K562 (cell line): ENCODE results near the gene MAPKAPK3. TPM values are rescaled to one million over a fixed set of nuclear protein-coding genes. Genes with fewer than 3 reads are reported as not detected.

Experiments used
- CBFA2T2 ChIP-seq: fragments of 450-650 bp; conservative IDR thresholded peaks from 2 replicates; pipeline ENCODE4 v1.6.1; 2017; ENCODE audit warnings: mild to moderate bottlenecking
- CBX8 ChIP-seq: fragments of 200-600 bp; sonication (generic); IDR thresholded peaks from 2 replicates; pipeline ENCODE4 v1.6.1; 2012; ENCODE audit warnings: borderline replicate concordance, mixed run types, low read depth, mild to moderate bottlenecking, moderate library complexity, mixed read lengths, low read length, control low read depth, inconsistent platforms; ENCODE audit not compliant: poor library complexity, severe bottlenecking; ENCODE audit errors: extremely low read depth
- CUX1 ChIP-seq: fragments of 200-800 bp; sonication (Bioruptor generic); IDR thresholded peaks from 2 replicates; pipeline ENCODE4 v1.6.1; 2016; ENCODE audit warnings: missing genetic modification characterization, missing compliant biosample characterization
- DACH1 ChIP-seq: fragments of 450-650 bp; IDR thresholded peaks from 2 replicates; pipeline ENCODE4 v1.6.1; 2018; ENCODE audit not compliant: partially characterized antibody
- EGR1 ChIP-seq: fragments of 450-650 bp; conservative IDR thresholded peaks from 2 replicates; pipeline ENCODE4 v1.6.1; 2017; ENCODE audit warnings: mild to moderate bottlenecking
- FOSL1 ChIP-seq: fragments of 200-800 bp; sonication (Bioruptor generic); conservative IDR thresholded peaks from 2 replicates; pipeline ENCODE4 v1.6.1; 2016; ENCODE audit warnings: missing genetic modification characterization, missing compliant biosample characterization
- HINFP ChIP-seq: fragments of 450-650 bp; conservative IDR thresholded peaks from 2 replicates; pipeline ENCODE4 v1.6.1; 2016; ENCODE audit warnings: missing genetic modification characterization, low read depth, mild to moderate bottlenecking, control low read depth, missing compliant biosample characterization
- HIVEP1 ChIP-seq: fragments of 250-450 bp; sonication (Bioruptor Pico); IDR thresholded peaks from 2 replicates; pipeline ENCODE4 v1.4.0; 2020; ENCODE audit warnings: mild to moderate bottlenecking
- ILK ChIP-seq: fragments of 450-650 bp; IDR thresholded peaks from 2 replicates; pipeline ENCODE4 v1.6.1; 2016; ENCODE audit warnings: missing genetic modification characterization, low read depth, mild to moderate bottlenecking, missing compliant biosample characterization, moderate library complexity, borderline replicate concordance
- NRF1 ChIP-seq, 2 experiments: fragments of 450-650 bp; IDR thresholded peaks in 1 of 2; conservative IDR thresholded peaks in 1 of 2; 2 replicates each; pipeline ENCODE4 v1.6.1; 2014; ENCODE audit warnings: mild to moderate bottlenecking in 2 of 2
- STAT5B ChIP-seq: fragments of 250-450 bp; sonication (Bioruptor Pico); IDR thresholded peaks from 2 replicates; pipeline ENCODE4 v1.8.0; 2021; ENCODE audit warnings: mild to moderate bottlenecking, inconsistent platforms
- TOE1 ChIP-seq, 2 experiments: fragments of 450-650 bp in 1 of 2; sonication (generic) in 1 of 2; formaldehyde crosslinking in 1 of 2; IDR thresholded peaks; 2 replicates each; pipeline versions ENCODE4 v1.7.1 to v1.8.0; 2016 to 2022; ENCODE audit warnings: borderline replicate concordance in 2 of 2, mild to moderate bottlenecking in 2 of 2, antibody characterized with exemption in 1 of 2, inconsistent platforms in 1 of 2, low read depth in 1 of 2, missing genetic modification reagents in 1 of 2, moderate library complexity in 1 of 2
- VEZF1 ChIP-seq: fragments of 200-800 bp; sonication (Bioruptor generic); IDR thresholded peaks from 2 replicates; pipeline ENCODE4 v1.6.1; 2017; ENCODE audit warnings: missing genetic modification characterization, missing compliant biosample characterization
- YBX1 ChIP-seq: fragments of 450-650 bp; IDR thresholded peaks from 2 replicates; pipeline ENCODE4 v1.7.1; 2016; ENCODE audit warnings: mild to moderate bottlenecking
- ZBTB7A ChIP-seq: IDR thresholded peaks from 2 replicates; pipeline ENCODE4 v1.6.1; 2011; ENCODE audit warnings: low read depth, mild to moderate bottlenecking, low read length, moderate library complexity, borderline replicate concordance; ENCODE audit not compliant: control insufficient read depth
- ZFP30 ChIP-seq: fragments of 250-450 bp; sonication (Bioruptor Pico); IDR thresholded peaks from 2 replicates; pipeline ENCODE4 v1.8.0; 2022; ENCODE audit warnings: moderate library complexity, mild to moderate bottlenecking, inconsistent platforms, borderline replicate concordance
- ZKSCAN8 ChIP-seq: fragments of 200-800 bp; sonication (Bioruptor generic); IDR thresholded peaks from 2 replicates; pipeline ENCODE4 v1.6.1; 2016; ENCODE audit warnings: missing genetic modification characterization, missing compliant biosample characterization
- ZNF408 ChIP-seq: fragments of 250-450 bp; sonication (Bioruptor Pico); IDR thresholded peaks from 2 replicates; pipeline ENCODE4 v1.4.0; 2020; ENCODE audit warnings: low read depth, mild to moderate bottlenecking, moderate library complexity
- polyA plus RNA-seq, 8 experiments: library from polyadenylated mRNA; depleted of rRNA in 4 of 8; stranded (reverse) in 5 of 8; unstranded in 3 of 8; fragments of >200 nt; fragmentation: Nextera tagmentation in 2 of 8; fragmentation: Illumina TruSeq in 1 of 8; extraction: Ambion mirVana in 2 of 8; extraction: Trizol in 1 of 8; gene quantifications; 2 replicates each; pipeline versions ENCODE4 v1.2.1 to v1.2.3, GENCODE V29; 2011 to 2014; ENCODE audit warnings: inconsistent platforms in 1 of 8, missing spikeins in 1 of 8
- total RNA-seq, 7 experiments: library from RNA; depleted of rRNA in 6 of 7; stranded (reverse); fragments of >200 nt in 6 of 7; fragmentation: Illumina TruSeq in 2 of 7; extraction: Trizol in 2 of 7; gene quantifications; 2 replicates each; pipeline versions ENCODE4 v1.2.1 to v1.2.3, GENCODE V29; 2011 to 2021; ENCODE audit warnings: low replicate concordance in 1 of 7

Gene MAPKAPK3
- total and polyA plus RNA-seq, 9 of the 15 experiments (the other 6 are each of a cell fraction or from before 2014, with no cell fraction given): 8.0 to 56.4 (median 41.2) TPM

DNA sequence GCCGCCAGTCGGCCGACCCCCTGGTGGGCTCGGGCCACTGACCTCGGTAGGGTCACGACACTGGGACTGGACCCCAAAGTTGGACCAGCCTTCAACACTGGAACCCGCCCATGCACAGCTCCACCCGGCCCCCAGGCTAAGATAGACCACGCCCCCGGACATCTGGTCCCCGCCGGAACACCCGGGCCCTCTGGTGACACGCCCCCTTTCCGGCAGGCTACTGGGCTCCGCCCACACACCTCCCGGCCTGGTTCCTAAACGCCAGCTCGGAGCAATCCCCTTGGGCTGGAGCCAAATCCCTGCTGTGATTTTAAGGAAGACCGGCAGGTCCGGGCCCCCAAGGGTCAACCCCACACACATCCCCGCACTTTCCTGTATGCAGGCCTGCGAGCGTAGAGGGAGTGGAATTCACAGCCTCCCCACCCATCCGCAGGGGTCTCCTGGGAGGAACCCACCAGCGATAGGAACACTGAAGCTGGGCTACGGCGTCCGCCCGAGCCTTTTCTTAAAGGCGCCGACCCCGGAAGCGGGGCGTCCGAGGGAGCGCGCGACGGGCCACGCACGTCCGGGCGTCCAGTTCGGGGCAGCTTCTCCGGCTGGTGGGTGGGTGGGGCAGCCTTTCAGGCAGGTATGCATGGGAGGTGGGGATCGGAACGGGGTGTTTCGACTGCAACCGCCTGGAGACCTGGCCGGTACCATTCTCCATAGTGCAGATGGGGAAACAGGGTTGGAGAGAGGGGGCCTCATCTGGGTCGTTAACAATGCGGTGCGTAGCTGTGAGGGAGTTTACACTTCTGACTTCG lies 47.8 kb upstream of the MAPKAPK3 start, which contains the start of gene HEMK1 (continued):
- TF ChIP-seq TOE1 (IDR thresholded peaks at IDR 0.05; ENCODE audit: borderline replicate concordance) (peak; percentile 92), TOE1 (CRISPR knock-in tag; IDR thresholded peaks at IDR 0.05; ENCODE audit: borderline replicate concordance, low read depth) (no peak), EGR1 (peak; percentile 85), CBX8 (no peak), DACH1 (no peak), ILK (no peak), CBFA2T2 (peak; percentile 1; the same call in 1 of the 2 replicates), ZKSCAN8 (CRISPR knock-in tag) (no peak), ZNF408 (CRISPR knock-in tag) (no peak), HIVEP1 (CRISPR knock-in tag) (no peak), ZBTB7A (peak; percentile 93), CUX1 (CRISPR knock-in tag) (no peak), YBX1 (no peak), STAT5B (CRISPR knock-in tag) (no peak), HINFP (no peak), FOSL1 (no peak), NRF1 (conservative IDR thresholded peaks at IDR 0.05 in 1 of 2, IDR thresholded peaks at IDR 0.05 in 1 of 2) (peak; percentile 32 to 51; a peak in 2 of 4 replicates), ZFP30 (CRISPR knock-in tag) (no peak), VEZF1 (CRISPR knock-in tag) (peak; percentile 72)
